GM12801 (cell line): ENCODE results near the gene AGBL3.

ENCODE experiments used
- CTCF ChIP-seq: IDR thresholded peaks from one replicate; pipeline ENCODE4 v1.5.1; 2011; ENCODE audit warnings: control low read depth; ENCODE audit not compliant: insufficient read length; ENCODE audit errors: extremely low read depth

The AGBL3 gene

GRCh38 chr7:135035252-135035651 lies 48.9 kb downstream of the AGBL3 start:
- no peak for TF ChIP-seq CTCF

- TF ChIP-seq CTCF, result no peak
Observed at GRCh38 chr7:135074096-135074495, 87.8 kb downstream of the AGBL3 start.

GRCh38 chr7:135074531-135074930 lies 88.2 kb downstream of the AGBL3 start:
- TF ChIP-seq CTCF, result no peak

- no peak for TF ChIP-seq CTCF
Observed at GRCh38 chr7:135075716-135076115, 89.4 kb downstream of the AGBL3 start.

- no peak for TF ChIP-seq CTCF
Observed at GRCh38 chr7:135076882-135077281, 90.6 kb downstream of the AGBL3 start.

- no peak for TF ChIP-seq CTCF
Observed at GRCh38 chr7:135077642-135078041, 91.3 kb downstream of the AGBL3 start.

GRCh38 chr7:135078051-135078450 lies 91.7 kb downstream of the AGBL3 start:
- no peak for TF ChIP-seq CTCF

- TF ChIP-seq CTCF, result no peak
Observed at GRCh38 chr7:135079068-135079467, 92.8 kb downstream of the AGBL3 start.
